ENCODE results near the gene GALNT7.
A peak's percentile ranks its signal among the peaks of the same experiment; 100 is the strongest.
"Not testable (repeated sequence)": the region's sequence is repeated elsewhere in the genome, so short reads cannot be mapped to it uniquely, and the experiment has no call there.

The GALNT7 gene, protein sequence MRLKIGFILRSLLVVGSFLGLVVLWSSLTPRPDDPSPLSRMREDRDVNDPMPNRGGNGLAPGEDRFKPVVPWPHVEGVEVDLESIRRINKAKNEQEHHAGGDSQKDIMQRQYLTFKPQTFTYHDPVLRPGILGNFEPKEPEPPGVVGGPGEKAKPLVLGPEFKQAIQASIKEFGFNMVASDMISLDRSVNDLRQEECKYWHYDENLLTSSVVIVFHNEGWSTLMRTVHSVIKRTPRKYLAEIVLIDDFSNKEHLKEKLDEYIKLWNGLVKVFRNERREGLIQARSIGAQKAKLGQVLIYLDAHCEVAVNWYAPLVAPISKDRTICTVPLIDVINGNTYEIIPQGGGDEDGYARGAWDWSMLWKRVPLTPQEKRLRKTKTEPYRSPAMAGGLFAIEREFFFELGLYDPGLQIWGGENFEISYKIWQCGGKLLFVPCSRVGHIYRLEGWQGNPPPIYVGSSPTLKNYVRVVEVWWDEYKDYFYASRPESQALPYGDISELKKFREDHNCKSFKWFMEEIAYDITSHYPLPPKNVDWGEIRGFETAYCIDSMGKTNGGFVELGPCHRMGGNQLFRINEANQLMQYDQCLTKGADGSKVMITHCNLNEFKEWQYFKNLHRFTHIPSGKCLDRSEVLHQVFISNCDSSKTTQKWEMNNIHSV

DNA sequence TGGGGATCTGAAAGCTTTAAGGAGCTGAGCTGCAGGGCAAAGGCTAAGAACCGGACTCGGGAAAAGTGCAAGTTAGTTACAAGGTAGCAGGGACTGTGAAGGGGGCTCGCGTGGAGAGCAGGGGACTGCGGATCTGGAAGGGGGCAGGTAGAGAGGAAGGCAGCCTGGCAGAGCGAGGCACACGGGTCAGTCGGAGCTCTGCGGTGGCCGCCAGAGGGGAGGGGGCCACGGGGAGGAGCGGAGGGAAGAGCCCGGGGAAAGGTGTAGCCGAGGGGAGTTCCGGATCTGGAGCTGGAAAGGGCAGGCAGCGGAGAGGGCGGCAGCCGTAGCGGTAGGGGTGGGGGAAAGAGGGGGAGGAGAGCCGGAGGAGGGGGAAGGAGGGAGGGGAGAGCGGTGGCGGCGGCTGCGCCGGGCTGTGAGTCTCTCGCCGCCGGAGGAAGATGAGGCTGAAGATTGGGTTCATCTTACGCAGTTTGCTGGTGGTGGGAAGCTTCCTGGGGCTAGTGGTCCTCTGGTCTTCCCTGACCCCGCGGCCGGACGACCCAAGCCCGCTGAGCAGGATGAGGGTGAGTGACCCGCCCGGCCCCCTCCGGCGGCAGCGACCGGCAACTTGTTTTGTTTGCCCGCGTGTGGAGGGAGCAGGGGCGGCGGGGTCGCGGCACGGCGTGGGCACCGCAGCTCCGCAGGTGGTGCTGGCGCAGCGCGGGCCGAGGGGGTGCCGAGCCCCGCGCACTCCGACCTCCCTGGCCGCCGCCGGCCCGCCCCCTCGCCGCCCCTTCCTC is at the start of gene GALNT7:
TSS of gene GALNT7 (plus strand) at position 416 of the 782 bp plus-strand sequence. CDS start at position 441, 25 bp downstream.
- DNase-seq: peak; percentile 44 to 66

DNA sequence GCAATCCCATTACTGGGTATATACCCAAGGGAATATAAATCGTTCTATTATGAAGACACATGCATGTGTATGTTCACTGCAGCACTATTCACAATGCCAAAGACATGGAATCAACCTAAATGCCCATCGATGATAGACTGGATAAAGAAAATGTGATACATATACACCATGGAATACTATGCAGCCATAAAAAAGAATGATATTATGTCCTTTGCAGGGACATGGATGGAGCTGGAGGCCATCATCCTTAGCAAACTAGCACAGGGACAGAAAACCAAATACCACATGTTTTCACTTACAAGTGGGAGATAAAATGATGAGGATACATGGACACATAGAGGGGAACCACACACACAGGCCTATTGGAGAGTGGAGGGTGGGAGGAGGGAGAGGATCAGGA is 49.8 kb upstream of the GALNT7 start:
- not testable (repeated sequence) for DNase-seq

DNA sequence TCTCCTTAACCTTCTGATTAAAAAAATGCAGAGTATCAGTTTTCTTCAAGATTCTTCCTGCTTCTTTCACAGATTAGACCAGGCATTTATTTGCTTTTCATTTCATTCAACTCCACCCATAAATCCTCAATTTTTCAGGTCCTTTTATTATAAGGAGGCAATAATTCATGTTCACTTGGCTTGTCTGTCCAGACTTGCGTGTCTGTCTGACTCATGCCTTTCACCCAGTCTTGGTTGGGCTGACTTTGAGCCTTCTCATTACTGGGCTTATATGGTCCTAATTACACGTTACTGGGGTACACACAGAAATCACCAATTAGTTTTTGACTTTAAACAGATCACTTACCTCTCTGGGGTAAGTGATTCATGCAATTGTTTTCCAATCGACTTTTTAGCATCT is 48.8 kb upstream of the GALNT7 start:
- no peak for DNase-seq

DNA sequence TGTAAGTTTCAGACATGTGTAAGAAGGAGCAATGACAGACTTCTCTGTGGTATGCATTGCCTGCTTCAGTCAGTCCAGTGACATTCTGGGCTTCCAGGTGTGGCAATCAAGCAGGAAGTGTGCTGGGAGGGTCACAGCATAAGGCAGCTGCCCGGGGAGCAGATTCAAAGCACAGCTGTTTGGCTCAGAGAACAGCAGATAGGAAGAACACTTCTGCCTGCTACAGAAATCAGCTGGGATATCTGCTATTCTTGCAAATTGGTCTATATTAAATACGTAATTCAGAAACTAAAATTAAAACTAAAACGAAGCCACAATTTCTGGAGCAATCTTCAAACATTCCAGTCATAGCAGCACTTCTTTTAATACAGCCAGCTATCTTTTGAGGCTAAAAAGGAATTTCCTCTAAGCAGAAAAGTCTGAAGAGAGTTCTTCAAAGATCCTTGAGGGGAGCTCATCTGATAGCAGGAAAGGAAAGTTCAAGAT is 47.5 kb upstream of the GALNT7 start:
- DNase-seq: no peak

DNA sequence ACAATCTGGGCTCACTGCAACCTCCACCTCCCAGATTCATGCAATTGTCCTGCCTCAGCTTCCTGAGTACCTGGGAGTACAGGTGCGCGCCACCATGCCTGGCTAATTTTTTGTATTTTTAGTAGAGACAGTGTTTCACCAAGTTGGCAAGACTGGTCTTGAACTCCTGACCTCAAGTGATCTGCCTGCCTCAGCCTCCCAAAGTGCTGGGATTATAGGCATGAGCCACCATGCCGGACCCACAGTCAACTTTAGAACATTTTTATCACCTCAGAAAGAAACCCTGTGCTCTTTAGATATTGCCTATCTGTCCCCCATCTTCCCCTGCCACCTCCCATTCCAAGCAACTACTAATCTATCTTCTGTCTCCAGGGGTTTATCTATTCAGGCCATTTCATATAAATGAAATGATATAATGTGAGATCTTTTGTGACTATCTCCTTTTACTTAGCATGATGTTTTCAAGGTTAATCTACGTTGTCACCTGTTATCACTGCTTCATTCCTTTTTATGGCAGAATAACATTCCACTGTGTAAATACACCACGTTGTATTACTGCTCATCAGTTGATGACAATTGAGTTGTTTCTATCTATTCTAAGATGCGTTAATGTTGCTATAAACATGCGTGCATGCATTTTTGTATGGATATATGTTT is 44.3 kb upstream of the GALNT7 start:
- DNase-seq: no peak

DNA sequence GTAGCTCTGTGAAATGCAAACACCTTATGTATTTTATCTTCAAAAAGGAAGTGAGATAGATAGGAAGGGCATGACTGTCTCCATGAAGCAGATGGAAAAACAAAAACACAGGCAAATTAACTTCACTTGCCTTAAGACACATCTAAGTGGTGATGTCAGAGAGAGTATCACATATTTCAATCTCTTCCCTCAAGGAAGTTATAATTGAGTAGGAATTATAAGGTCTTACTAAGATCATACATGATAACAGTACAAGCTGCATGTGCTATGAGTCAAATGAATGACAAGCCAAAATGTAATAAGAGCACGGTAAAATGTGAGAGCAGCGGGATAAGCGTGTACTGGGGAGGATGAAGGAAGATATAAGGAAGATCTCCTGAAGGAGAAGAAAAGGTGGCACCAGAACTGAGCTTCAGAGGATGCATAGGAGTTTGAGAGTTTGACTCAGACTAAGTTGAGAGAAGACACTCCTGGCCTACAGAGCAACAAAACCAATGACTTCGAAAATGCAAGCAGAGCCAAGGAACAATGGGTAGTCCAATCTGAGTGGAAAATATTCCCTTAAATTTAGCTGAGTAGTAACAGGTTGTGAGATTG is 43.3 kb upstream of the GALNT7 start:
- DNase-seq: no peak

DNA sequence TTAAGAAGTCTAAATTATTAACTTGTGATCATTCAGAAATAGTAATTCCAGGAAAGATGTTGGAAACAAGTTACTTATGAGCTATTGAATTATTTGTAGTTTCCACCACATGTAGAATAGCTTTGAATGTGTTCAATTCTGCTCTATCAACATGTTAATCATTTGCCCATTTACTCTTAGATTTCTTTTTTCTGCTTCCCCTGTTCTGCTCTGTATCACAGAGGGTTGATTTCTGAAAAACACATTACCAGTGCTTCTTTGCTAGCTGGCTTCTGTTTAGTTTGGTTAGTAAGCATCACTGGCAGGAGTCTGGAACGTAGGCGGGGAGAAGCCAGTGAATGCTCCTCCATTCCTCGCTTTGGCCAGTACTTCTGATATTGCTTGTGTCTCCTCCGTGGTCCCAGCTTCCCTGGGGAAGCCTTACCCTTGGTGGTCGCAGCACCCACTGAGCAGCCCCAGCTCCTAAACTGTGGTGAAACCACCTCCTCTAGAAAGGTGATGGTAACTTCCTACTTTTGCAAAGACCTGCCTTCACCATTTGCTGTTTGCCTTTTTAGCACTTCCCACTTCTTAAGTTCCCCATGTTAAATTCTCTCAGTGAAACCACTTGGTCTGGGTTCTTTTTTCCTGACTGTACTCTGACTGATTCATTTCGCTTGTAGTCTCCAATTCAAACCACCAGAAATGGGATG is 40.3 kb upstream of the GALNT7 start:
- DNase-seq: no peak

DNA sequence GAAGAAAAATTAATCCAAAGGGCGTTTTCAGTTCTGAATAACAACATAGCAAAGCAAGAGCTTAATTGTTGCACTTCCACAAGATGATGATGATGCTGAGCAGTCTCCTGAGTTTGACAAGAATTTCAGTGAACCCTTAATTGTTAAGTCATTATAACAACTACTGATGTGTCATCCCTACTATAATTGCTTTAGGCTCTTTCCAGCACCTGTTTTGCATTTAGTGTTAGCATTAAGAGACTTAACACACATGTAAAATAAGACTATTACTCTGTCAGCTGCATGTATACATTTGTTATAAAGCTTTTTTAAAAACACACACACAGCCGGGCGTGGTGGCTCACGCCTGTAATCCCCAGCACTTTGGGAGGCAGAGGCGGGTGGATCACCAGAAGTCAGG is 37.9 kb upstream of the GALNT7 start:
- DNase-seq: no peak

DNA sequence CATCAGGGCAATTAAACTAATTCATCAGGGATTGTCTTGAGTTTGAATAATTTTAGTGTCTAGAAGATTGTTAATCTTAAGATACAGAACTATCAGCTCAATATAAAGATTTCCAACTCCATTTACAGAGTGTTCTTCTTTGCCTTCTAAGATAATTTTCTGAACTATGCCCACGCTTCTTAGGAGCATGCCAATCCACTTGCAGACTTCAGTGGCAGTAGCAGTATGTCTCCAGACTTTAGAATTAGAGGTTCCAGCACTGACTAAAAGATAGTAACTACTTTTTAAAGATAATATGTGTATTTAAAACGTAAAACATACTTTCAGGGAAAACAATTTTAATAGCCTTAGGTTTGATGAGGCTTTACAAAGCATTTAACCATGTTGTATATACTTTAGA is 34.2 kb upstream of the GALNT7 start:
- DNase-seq: no peak

DNA sequence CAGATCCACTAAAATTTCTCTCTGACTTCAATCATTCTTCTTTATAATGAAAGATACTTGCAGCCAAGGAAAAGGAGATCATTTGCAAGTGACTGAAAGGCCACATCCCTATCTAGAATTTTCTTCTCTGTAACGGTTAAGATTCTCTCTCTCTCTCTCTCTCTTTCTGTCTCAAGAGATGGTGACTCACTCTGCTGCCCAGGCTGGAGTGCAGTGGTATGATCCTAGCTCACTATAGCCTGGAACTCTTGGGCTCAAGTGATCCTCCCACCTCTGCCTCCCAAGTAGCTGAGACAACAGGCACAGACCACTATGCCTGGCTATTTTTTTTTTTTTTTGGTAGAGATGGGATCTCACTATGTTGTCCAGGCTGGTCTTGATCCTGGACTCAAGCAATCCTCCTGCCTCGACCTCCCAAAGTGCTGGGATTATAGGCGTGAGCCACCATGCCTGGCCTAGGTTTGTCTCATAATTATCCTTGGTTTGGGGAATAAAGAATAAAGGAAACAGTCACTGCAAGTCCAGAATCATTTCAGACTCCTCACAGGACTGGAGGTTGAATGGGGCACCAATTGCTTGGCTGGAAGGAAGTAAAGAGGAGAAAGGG is 33.3 kb upstream of the GALNT7 start:
- DNase-seq: no peak

DNA sequence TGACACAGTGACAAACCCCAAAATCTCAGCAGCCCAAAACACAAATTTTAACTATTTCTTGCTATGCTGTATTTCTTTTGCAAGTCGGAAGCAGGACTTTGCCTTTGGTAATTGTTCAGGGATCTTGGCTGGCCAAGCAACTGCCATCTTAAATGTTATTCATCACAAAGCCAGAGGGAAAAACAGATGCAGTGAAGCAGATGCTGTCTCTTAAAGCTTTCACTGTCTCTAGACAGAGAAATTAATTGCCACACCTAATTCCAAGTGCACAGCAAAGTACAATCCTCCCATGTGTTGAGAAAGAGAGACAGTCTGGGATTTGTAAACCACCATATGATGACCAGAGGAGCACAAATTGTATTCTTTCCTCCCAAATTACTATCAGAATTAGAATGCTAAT is 30.0 kb upstream of the GALNT7 start:
- no peak for DNase-seq

DNA sequence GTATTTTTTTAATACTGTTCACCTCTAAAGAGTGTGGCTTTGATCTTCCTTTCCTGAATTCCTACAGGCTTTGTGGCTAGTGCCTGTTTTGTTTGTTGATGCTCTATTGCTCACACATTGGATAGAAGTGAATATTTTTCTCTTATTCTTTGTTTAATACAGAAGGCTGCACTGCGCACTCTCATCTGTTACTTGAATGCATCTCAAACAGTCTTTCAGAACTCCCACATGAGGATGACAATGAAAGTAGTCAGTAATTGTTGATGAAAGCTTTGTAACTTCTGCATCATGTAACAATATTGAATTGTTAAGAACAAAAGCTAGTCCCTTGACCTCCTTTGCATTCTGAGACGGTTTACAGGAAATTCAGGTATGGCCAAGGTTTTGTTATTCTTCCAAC is 29.1 kb upstream of the GALNT7 start:
- DNase-seq: no peak

DNA sequence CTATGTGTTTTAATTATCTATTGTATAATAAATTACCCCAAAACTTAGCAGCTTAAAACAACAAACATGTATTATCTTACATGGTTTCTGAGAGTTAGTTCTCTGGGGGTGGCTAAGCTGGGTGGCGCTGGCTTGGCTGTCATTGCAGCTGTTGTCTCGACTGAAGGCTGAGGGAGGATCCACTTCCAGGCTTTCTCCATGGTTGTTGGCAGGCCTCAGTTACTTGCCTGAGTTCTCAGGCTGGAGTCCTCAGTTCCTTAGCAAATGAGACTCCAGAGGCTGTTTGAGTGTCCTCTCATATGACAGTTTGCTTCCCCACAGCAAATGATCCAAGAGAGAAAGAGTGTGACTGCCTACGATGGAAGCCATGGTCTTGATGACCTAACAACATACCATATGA is 23.5 kb upstream of the GALNT7 start:
- DNase-seq: no peak

DNA sequence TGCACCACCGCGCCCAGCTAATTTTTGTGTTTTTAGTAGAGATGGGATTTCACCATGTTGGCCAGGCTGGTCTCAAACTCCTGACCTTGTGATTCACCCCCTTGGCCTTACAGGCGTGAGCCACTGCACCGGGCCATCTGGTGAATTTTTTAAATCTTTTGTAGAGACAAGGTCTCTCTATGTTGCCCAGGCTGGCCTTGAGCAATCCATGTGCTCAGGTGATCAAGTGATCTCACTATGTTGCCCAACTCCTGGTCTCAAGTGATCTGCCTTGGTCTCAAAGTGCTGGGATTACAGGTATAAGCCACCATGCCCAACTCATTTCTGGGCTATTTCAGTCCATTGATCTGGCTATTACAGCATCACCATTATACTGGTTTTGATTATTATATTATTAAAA is 22.2 kb upstream of the GALNT7 start:
- no peak for DNase-seq

DNA sequence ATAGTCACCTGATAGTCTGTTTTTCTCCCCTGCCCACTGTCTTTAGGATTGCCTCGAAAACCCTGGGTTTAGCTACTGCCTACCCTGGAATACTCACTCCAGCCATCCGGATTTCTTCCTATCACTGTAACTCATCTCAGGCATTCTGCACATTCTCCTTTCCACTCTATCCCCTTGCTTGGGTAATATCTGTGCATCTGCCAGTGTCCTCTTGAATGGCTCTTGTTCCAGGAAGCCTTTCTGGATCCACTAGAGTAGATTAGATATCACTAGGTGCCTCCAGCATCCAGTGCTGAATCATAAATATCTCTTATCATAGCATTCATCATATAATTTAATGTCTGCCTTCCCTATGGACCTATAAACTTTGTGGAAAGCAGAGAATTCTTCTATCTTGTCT is 17.1 kb upstream of the GALNT7 start:
- no peak for DNase-seq

DNA sequence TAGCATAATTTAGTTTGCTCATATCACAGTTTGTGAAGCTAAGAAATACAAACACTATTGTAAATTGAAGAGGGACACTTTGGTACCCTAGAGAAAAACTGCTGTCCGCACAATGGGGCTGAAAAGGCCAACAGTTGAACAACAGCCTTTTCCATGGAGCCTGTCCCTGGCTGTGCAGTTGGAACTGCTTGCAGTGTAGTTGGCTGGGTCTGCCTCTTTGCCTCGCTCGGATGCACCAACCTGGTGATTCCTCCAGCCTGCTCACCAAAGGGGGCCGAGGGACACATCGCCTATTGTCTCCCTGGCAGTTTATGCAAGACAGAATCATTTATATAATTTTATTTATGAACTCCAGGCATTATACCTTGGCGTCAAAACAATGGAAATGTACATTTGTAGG is 16.5 kb upstream of the GALNT7 start:
- no peak for DNase-seq

DNA sequence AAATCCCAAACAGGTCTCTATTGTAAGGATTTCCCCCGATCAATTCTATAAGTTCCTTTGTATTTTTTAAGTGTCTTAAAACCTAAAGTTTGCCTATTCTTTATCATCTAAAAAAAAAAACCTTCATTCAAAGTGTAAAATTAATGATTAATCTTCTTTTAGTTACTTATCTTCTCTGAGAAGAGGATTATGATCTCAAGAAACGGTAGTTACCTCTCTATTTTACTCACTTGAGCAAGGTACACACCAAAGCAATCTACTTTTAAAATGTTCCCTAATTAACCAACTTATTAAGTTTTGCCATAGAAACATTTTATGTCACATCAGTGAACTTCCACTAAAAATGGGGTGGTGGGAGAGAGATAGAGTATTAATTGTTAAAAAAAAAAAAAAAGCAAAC is 15.2 kb upstream of the GALNT7 start:
- no peak for DNase-seq

DNA sequence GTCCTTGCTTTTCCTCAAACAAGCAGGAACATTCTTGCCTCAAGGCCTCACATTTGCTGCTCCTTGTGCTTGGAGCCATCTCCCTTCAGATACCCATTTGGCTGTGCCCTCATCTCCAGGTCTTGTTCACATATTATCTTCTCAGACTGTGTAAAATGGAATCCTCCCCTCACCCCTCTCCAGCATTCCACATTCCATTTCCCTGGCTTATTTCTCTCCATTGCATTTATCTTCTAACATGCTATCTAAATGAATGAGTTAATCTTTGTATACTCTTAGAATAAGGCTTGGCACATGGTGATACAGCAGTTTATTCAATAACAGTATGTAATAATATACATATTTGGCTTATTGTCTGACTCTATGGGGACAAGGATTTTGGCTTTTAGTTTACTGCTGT is 8.8 kb upstream of the GALNT7 start:
- no peak for DNase-seq

DNA sequence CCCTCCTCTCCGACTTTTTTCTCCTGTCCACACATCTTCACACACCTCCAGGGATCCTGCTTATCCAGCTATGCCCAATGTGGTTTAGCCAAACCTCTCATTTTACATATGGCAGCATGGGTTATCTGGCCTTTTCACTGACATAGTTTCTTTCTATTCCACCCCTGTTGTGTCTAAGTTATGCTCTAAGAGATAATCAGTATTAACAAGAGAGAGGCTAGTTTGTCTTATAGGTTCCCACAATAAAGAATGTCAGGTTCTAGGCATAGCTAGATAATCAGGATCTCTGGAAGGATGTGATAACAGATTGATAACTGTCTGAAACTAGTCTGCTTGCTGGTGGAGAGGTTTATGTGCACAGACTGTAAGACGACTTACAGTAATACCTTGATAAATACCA is 7.7 kb upstream of the GALNT7 start:
- no peak for DNase-seq

DNA sequence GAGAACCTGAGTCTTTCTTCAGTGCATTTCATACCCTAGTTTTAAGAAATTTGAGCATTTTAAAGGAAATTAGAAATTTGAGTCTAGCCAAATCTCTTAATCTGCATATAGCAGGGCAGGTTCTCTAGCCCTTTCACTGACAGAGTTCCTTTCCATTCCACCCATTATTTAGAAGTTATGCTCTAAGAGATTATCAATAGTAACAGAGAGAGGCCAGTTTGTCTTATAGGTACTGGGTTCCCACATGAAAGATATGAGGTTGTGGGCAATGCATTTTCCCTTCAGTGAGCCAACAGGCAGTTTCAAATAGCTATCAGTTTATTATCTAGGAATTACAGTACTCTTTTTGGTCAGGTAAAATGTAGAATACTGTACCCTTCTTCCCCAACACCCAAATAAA is 7.3 kb upstream of the GALNT7 start:
- no peak for DNase-seq

DNA sequence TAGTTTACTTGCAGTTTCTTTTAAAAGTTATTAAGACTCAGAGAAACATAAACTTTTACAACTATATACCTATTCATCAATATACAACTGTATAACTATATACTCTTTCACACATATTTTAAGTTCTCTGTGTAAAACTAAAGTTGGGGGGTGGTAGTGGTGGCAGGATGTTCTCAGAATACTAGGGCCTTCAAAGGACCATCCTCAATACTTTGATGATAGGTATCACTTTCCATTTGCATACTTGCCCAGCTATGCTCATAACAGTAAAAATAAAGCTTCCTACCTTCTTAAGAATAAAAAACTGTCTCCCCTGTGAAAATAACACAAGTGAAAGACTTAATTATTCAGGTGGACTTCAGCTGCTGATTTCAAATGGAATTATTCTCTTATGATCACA is 2.9 kb upstream of the GALNT7 start:
- DNase-seq: no peak

DNA sequence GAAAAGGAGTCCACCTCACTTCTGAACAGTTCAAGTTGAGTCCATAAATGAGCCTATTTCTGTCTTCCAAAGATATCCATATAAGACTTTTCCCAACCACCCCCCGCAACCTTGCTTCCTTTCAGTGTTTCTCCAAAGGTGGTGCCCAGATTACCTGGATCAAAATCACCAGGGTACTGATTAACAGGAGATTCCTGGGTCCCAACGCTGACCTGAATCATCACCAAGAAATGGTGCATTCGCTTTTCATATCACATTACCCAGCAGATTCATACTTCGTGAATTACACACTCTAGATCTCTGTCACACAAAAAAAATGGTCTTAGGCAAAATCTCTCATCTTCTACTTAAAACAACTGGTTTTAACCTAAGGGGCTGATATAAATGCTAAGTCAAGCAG is 2.1 kb upstream of the GALNT7 start:
- no peak for DNase-seq
